Measurements from ENCODE around the gene FXYD6.

Gene FXYD6

DNA sequence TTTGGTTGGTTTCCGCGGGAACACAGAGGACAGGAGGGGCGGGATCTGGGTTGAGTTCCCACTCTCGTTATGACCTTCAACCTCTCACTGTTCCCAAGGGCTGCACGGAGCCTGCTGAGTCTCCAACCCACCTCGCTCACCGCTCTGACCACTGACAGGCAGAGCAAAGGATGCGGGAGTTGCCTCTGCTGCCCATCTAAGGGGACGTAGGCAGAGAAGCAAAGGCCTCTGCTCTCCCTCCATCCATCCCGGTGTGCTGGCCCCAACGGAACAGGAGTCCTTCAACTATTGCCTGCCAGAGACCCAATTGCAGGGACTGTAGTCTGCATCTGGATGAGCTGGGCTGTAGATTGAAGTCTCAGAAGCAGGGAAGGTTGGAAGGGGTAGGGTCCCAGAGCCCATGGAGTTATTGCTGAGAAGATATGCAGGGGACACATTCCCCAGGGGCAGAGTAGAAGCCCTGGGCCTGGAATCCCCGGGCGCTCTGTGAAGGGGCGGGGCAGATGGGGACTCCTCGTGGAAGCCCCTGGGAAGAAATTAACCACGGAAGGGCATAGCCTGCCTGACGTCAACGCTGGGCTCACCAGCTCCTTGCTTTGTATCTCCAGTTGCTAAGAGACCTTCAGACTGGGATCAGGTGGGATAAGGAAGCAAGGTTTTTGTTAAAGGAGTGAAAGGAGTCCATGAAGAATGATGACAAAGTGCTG lies 39.2 kb downstream of the FXYD6 start:
- H3K9me3 ChIP-seq (ENCODE audit: control insufficient read depth, low read depth, low read length), result no peaks in the 10 kb centered on the region
- H3K27ac ChIP-seq (ENCODE audit: low read length), result no peak overlapping the region
- peaks cover 2% of the 10 kb centered on the region for H3K36me3 ChIP-seq (ENCODE audit: control insufficient read depth, low read depth, low read length)
- H3K27me3 ChIP-seq (ENCODE audit: control insufficient read depth, insufficient read depth, low read length), result no peaks in the 10 kb centered on the region
- no peaks in the 10 kb centered on the region for H3K4me1 ChIP-seq (ENCODE audit: control insufficient read depth, low read depth, low read length)
- H3K4me3 ChIP-seq (ENCODE audit: low read length), result no peak overlapping the region
- H3K9ac ChIP-seq (ENCODE audit: low read length), result no peak overlapping the region

DNA sequence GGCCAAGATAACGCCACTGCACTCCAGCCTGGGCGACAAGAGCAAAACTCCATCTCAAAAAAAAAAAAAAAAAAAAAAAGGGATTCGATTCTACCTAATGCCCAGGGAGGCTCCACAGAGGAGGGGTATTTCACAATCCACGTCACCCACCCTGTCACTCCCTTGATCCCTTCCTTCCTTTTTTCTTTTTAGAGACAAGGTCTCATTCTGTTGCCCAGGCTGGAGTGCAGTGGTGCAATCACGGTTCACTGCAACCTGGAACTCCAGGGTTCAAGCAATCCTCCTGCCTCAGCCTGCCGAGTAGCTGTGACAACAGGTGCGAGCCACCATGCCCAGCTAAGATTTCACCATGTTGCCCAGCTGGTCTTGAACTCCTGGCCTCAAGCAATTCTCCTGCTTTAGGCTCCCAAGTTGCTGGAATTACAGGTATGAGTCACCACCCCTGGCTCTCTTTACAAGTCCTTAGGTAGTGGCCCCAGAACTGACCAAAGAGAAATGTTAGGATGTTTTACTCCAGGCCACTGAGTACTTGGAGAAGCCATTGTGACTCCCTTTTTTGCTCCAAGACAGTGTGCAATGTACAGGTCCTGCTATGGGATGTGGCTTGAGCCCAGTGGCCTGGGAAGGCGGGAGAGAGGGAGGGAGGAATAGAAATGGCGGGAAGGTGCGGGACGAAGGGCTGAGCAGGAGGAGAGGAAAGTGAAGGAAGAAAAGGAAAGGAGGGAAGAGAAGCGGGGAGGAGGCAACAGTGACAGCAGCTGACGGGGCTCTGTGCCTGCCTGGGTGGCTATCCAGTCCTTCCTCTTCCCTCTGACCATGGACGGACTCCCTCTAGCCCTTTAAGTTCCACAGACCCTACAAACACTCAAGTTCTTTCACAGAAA lies 40.1 kb downstream of the FXYD6 start:
- Histone ChIP-seq H3K4me3 (ENCODE audit: low read length) (no peak overlapping the region), H3K27me3 (ENCODE audit: control insufficient read depth, insufficient read depth, low read length) (no peaks in the 10 kb centered on the region), H3K9me3 (ENCODE audit: control insufficient read depth, low read depth, low read length) (no peaks in the 10 kb centered on the region), H3K36me3 (ENCODE audit: control insufficient read depth, low read depth, low read length) (peaks cover 2% of the 10 kb centered on the region), H3K4me1 (ENCODE audit: control insufficient read depth, low read depth, low read length) (no peaks in the 10 kb centered on the region), H3K9ac (ENCODE audit: low read length) (no peak overlapping the region), H3K27ac (ENCODE audit: low read length) (no peak overlapping the region)

DNA sequence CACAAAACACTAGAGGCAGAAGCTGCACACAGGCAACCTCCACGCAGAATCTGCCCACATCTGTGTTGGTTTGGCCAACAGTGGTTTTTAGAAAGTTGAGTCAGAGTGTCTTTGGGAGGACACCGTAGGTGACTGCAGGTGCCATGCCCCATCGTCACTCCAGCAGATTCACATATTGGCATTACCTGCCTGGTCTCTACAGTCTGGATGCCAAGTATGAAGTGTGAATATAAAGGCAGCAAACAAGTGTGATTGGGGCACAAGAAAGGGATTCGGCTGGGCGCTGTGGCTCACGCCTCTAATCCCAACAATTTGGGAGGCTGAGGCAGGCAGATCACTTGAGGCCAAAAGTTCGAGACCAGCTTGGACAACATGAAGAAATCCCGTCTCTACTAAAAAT lies 40.9 kb downstream of the FXYD6 start:
- H3K9ac ChIP-seq (ENCODE audit: low read length), result no peak overlapping the region
- H3K4me3 ChIP-seq (ENCODE audit: low read length), result no peak overlapping the region
- no peaks in the 10 kb centered on the region for H3K27me3 ChIP-seq (ENCODE audit: control insufficient read depth, insufficient read depth, low read length)
- H3K9me3 ChIP-seq (ENCODE audit: control insufficient read depth, low read depth, low read length), result no peaks in the 10 kb centered on the region
- H3K36me3 ChIP-seq (ENCODE audit: control insufficient read depth, low read depth, low read length), result peaks cover 2% of the 10 kb centered on the region
- no peak overlapping the region for H3K27ac ChIP-seq (ENCODE audit: low read length)
- H3K4me1 ChIP-seq (ENCODE audit: control insufficient read depth, low read depth, low read length), result no peaks in the 10 kb centered on the region

DNA sequence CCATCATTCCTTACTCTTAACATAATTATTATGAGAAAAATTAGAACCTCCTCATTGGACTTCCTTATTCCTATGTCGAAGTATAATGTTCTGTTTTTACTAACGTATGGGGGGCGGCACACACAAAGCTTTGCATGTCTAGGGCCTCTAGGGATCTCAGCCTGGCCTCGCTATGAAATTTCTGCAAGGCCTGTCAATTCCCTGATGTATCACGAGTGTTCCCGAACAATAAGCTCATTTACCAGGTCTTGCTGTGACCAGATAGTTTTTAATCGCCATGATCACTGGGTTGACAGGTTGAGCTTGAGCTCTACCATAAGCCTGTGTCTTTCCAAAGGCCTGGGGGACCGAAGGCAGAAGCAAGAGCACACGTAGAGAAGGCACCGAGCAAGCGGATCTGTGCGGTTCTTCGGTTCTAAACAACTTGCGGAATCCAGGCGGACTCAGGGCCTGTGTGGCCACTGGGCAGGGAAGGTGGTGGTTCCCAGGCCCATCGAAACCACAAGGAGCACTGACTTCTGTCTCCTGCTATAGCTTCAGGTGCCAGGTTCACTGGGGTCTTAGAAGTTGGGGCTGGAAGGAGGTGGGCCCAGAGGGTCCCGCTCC lies 41.5 kb downstream of the FXYD6 start:
- Histone ChIP-seq H3K4me1 (ENCODE audit: control insufficient read depth, low read depth, low read length) (no peaks in the 10 kb centered on the region), H3K36me3 (ENCODE audit: control insufficient read depth, low read depth, low read length) (peaks cover 2% of the 10 kb centered on the region), H3K9ac (ENCODE audit: low read length) (no peak overlapping the region), H3K9me3 (ENCODE audit: control insufficient read depth, low read depth, low read length) (no peaks in the 10 kb centered on the region), H3K4me3 (ENCODE audit: low read length) (no peak overlapping the region), H3K27ac (ENCODE audit: low read length) (no peak overlapping the region), H3K27me3 (ENCODE audit: control insufficient read depth, insufficient read depth, low read length) (no peaks in the 10 kb centered on the region)

DNA sequence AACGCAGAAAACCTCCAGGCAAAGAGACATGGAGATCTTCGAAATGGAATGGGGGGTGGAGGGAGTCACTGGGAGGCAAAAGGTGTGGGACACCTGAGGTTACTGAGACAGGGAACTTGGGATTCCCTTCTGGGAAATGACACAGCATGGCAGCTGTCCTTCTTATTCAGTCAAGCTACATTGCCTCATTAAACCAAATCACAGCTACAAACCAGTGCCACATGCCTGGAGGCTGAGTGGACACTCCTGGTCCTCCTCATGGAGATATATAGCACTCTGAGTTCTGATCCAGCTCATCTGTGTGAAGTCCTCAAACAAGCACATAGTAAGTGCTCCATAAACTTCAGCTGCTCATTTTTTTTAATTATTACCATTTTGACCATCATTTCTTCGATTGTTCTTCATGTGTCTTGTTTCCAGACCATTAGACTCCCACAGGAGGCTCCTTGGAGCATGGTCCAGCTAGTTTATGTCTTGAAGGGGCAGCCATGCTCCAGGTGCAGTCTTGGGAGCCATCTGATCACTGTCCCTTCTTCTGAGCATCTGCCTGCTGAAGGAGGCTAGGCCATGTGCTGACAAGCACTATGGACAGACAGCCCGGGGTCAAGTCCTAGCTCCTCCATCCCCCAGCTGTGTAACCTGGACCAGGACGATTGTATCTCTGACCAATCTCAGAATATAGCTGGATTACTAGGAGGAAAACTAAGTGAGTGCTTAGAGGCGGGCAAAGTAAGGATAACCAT lies 42.2 kb downstream of the FXYD6 start:
- Histone ChIP-seq H3K27me3 (ENCODE audit: control insufficient read depth, insufficient read depth, low read length) (no peaks in the 10 kb centered on the region), H3K9me3 (ENCODE audit: control insufficient read depth, low read depth, low read length) (no peaks in the 10 kb centered on the region), H3K27ac (ENCODE audit: low read length) (no peak overlapping the region), H3K4me3 (ENCODE audit: low read length) (no peak overlapping the region), H3K4me1 (ENCODE audit: control insufficient read depth, low read depth, low read length) (no peaks in the 10 kb centered on the region), H3K9ac (ENCODE audit: low read length) (no peak overlapping the region), H3K36me3 (ENCODE audit: control insufficient read depth, low read depth, low read length) (no peaks in the 10 kb centered on the region)

DNA sequence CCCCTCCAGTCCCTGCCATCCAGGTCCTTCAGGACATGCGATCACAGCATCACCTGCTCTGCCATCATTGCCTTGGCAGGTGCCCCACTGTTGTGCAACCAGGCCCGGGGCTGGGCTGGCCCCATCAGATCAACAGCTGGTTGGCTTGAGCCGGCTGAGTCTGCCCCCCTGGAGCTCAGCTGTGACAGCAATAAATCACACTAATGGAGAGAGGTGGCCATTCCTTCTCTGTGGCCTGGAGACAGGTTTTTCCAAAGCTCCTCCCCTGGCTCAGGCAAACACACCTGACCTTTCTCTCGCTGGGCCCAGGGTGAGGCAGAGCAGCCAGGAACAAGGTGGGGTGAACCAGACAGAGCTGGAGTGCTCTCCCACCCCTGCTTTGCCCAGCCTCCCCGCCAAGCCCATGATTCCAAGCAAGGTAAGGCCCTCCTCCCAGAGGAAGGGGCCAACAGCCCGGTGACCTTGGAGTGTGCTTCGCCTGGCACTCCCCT lies 43.0 kb downstream of the FXYD6 start:
- Histone ChIP-seq H3K4me1 (ENCODE audit: control insufficient read depth, low read depth, low read length) (no peaks in the 10 kb centered on the region), H3K27me3 (ENCODE audit: control insufficient read depth, insufficient read depth, low read length) (no peaks in the 10 kb centered on the region), H3K9me3 (ENCODE audit: control insufficient read depth, low read depth, low read length) (no peaks in the 10 kb centered on the region), H3K27ac (ENCODE audit: low read length) (no peak overlapping the region), H3K4me3 (ENCODE audit: low read length) (no peak overlapping the region), H3K9ac (ENCODE audit: low read length) (no peak overlapping the region), H3K36me3 (ENCODE audit: control insufficient read depth, low read depth, low read length) (no peaks in the 10 kb centered on the region)

DNA sequence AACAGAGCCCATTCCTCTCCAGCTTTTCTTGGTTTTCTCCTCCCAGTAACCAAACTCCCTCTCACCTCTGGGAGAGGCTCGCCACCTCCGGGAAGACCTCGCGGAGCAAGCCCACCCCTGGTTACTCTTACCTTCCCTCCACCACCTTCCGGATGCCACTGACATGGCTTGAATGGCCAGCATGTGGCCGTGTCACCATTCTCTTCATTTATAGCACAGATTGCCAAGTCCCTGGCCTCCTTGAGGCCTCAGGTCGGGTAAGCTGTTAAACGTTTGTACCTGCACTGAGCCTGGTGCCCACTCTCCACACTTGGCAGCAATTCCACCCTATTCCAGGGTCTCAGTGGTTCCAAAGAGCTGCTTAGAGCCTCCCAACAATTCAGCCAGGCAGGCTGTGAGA lies 43.9 kb downstream of the FXYD6 start:
- no peaks in the 10 kb centered on the region for H3K27me3 ChIP-seq (ENCODE audit: control insufficient read depth, insufficient read depth, low read length)
- H3K4me1 ChIP-seq (ENCODE audit: control insufficient read depth, low read depth, low read length), result no peaks in the 10 kb centered on the region
- H3K9ac ChIP-seq (ENCODE audit: low read length), result no peak overlapping the region
- no peak overlapping the region for H3K4me3 ChIP-seq (ENCODE audit: low read length)
- no peaks in the 10 kb centered on the region for H3K9me3 ChIP-seq (ENCODE audit: control insufficient read depth, low read depth, low read length)
- H3K27ac ChIP-seq (ENCODE audit: low read length), result no peak overlapping the region
- no peaks in the 10 kb centered on the region for H3K36me3 ChIP-seq (ENCODE audit: control insufficient read depth, low read depth, low read length)

DNA sequence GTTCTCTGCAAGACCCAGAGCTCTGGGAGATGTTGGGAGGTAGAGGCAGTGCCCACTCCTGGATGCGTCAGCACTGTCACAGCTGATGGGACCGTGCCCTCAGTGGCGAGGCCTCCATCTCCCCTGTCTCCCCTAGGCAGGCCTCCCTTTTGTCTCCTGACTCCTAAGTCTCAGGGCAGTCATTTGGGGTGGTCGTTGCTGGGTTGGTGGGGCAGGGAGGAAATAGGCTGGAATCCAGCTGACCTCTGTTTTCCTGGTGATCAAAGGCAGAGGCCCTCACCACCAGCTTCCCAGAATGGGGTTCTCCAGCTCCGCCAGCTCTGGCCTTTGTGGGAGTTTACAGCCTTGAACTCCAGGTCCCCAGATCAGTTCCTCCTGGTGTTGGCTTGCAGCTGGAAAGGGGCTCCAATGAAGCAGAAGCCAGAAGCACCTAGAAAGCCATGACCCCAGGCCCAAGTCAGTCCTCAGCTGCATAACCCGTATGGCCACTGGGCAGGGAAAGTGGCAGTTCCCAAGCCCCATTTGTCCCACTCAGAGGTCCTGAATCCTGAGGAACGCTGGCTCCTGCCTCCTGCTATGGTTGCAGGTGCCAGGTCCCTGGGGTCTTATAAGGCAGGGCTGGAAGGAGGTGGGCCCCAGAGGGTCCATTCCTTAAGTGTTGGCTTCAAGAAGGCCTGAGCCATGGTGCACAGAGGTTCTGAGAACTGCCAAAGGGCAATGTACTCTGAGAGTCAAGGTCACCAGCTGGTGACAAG lies 44.6 kb downstream of the FXYD6 start:
- Histone ChIP-seq H3K4me3 (ENCODE audit: low read length) (no peak overlapping the region), H3K36me3 (ENCODE audit: control insufficient read depth, low read depth, low read length) (no peaks in the 10 kb centered on the region), H3K4me1 (ENCODE audit: control insufficient read depth, low read depth, low read length) (no peaks in the 10 kb centered on the region), H3K27me3 (ENCODE audit: control insufficient read depth, insufficient read depth, low read length) (no peaks in the 10 kb centered on the region), H3K27ac (ENCODE audit: low read length) (no peak overlapping the region), H3K9ac (ENCODE audit: low read length) (no peak overlapping the region), H3K9me3 (ENCODE audit: control insufficient read depth, low read depth, low read length) (no peaks in the 10 kb centered on the region)

DNA sequence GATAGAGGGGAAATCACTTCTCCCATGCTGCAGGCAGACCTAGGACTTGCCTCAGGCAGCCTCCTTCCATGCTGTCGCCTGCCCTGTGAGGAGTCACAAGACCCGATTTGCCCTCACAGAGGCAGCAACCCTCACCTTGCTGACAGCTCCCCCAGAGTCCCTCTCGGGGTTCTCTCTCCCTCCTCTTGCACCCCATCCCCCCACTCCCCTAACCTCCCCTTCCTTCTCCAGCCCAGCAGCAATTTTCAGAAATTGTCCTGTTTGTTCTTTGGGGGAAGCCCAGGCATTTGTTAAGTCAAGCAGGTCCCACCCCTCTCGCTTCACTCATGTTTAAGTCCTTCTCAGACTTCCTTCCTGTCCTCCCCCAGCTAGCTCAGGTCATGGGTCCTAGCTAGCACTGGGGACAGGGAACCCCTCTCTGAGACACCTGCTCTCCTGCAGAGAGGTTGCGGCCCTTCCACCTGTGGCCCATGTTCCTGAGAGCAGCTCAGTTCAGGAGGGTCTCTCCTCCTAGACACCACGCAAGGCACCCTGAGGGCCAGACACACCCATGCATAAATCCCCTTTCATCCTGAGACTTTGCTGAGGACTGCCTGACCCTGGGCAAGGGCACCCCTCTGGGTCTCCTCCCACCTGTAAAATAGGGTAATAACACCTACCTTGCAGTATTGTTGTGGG lies 45.6 kb downstream of the FXYD6 start:
- H3K9ac ChIP-seq (ENCODE audit: low read length), result no peak overlapping the region
- no peak overlapping the region for H3K4me3 ChIP-seq (ENCODE audit: low read length)
- no peaks in the 10 kb centered on the region for H3K4me1 ChIP-seq (ENCODE audit: control insufficient read depth, low read depth, low read length)
- no peaks in the 10 kb centered on the region for H3K27me3 ChIP-seq (ENCODE audit: control insufficient read depth, insufficient read depth, low read length)
- H3K9me3 ChIP-seq (ENCODE audit: control insufficient read depth, low read depth, low read length), result no peaks in the 10 kb centered on the region
- H3K27ac ChIP-seq (ENCODE audit: low read length), result no peak overlapping the region
- no peaks in the 10 kb centered on the region for H3K36me3 ChIP-seq (ENCODE audit: control insufficient read depth, low read depth, low read length)

DNA sequence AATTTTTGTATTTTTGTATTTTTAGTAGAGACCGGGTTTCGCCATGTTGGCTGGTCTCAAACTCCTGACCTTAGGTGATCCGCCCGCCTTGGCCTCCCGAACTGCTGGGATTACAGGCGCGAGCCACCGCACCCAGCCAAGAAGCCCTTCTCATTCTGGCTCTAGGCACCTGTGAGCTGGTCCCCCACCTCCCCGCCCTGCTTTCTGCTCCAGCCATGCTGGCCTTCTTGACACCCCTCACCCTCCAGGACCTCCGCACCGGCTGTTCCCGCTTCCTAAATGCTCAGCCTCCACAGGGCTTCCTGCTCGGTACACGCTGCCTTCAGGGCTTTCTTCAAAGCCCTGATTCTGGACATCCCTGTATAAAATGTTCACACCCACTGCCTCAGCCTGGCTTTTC lies 46.4 kb downstream of the FXYD6 start:
- Histone ChIP-seq H3K9ac (ENCODE audit: low read length) (no peak overlapping the region), H3K36me3 (ENCODE audit: control insufficient read depth, low read depth, low read length) (no peaks in the 10 kb centered on the region), H3K4me3 (ENCODE audit: low read length) (no peak overlapping the region), H3K9me3 (ENCODE audit: control insufficient read depth, low read depth, low read length) (no peaks in the 10 kb centered on the region), H3K27ac (ENCODE audit: low read length) (no peak overlapping the region), H3K4me1 (ENCODE audit: control insufficient read depth, low read depth, low read length) (no peaks in the 10 kb centered on the region), H3K27me3 (ENCODE audit: control insufficient read depth, insufficient read depth, low read length) (no peaks in the 10 kb centered on the region)
